NCI-H146 (cell line): ENCODE data around the gene CDH6.

Experiments
- DNase-seq: peaks from one replicate; lab custom pipeline; 2025; lab: John Stamatoyannopoulos, UW

The CDH6 gene

GRCh38 chr5:31193591-31194467 is at the start of gene CDH6:
TSS of gene CDH6 (plus strand) at chr5:31193686. CDS start at chr5:31267474, 73,788 bp downstream.
- DNase-seq: peak; percentile 90

GRCh38 chr5:31144364-31144763 is 49.1 kb upstream of the CDH6 start:
- no peak for DNase-seq

GRCh38 chr5:31148959-31149475 is 44.5 kb upstream of the CDH6 start:
- no peak for DNase-seq

GRCh38 chr5:31153521-31153920 is 40.0 kb upstream of the CDH6 start:
- DNase-seq: no peak

GRCh38 chr5:31156631-31157160 is 36.8 kb upstream of the CDH6 start:
- DNase-seq: no peak

- no peak for DNase-seq
Observed at GRCh38 chr5:31157720-31158119, 35.8 kb upstream of the CDH6 start.

- DNase-seq: no peak
Observed at GRCh38 chr5:31158686-31159085, 34.8 kb upstream of the CDH6 start.

- no peak for DNase-seq
Observed at GRCh38 chr5:31161781-31162181, 31.7 kb upstream of the CDH6 start.

- DNase-seq: no peak
Observed at GRCh38 chr5:31165729-31166128, 27.8 kb upstream of the CDH6 start.

- no peak for DNase-seq
Observed at GRCh38 chr5:31169379-31169778, 24.1 kb upstream of the CDH6 start.

GRCh38 chr5:31172881-31173280 is 20.6 kb upstream of the CDH6 start:
- DNase-seq: no peak

- no peak for DNase-seq
Observed at GRCh38 chr5:31173614-31174013, 19.9 kb upstream of the CDH6 start.

GRCh38 chr5:31181376-31181987 is 12.0 kb upstream of the CDH6 start:
- DNase-seq: no peak

- no peak for DNase-seq
Observed at GRCh38 chr5:31182136-31182535, 11.3 kb upstream of the CDH6 start.

- DNase-seq: no peak
Observed at GRCh38 chr5:31185951-31186350, 7.5 kb upstream of the CDH6 start.

- peak; percentile 42 for DNase-seq
Observed at GRCh38 chr5:31186672-31187267, 6.7 kb upstream of the CDH6 start.

GRCh38 chr5:31187591-31187990 is 5.9 kb upstream of the CDH6 start:
- DNase-seq: no peak

- DNase-seq: peak; percentile 5
Observed at GRCh38 chr5:31192442-31192841, 1.0 kb upstream of the CDH6 start.

GRCh38 chr5:31193116-31193515 is 370 bp upstream of the CDH6 start:
- DNase-seq: peak; percentile 50

GRCh38 chr5:31194468-31194813 is 955 bp downstream of the CDH6 start:
- DNase-seq: peak; percentile 6

GRCh38 chr5:31194892-31195555 is 1.5 kb downstream of the CDH6 start:
- DNase-seq: no peak

GRCh38 chr5:31196309-31196708 is 2.8 kb downstream of the CDH6 start:
- no peak for DNase-seq
